A673 (cell line): ENCODE data around the gene SNX30. TPM values are rescaled to one million over a fixed set of nuclear protein-coding genes. Genes with fewer than 3 reads are reported as not detected.

Experiments used
- BruUV-seq: library from RNA; stranded (reverse); fragments of 400-500 nt; replicated peaks from 2 replicates; lab custom pipeline; 2021; lab: Mats Ljungman, UMichigan
- CTCF ChIA-PET: fragments of 300-600 bp; sonication (Branson Sonifier 250); formaldehyde crosslinking; loops from one replicate; lab custom pipeline; 2022; ENCODE audit warnings: antibody characterized with exemption; lab: Charles Lee
- POLR2A ChIA-PET: fragments of 300-600 bp; sonication (Branson Sonifier 250); formaldehyde crosslinking; loops from one replicate; lab custom pipeline; 2022; ENCODE audit warnings: antibody characterized with exemption; ENCODE audit not compliant: low non-redundant PET; lab: Charles Lee
- DNase-seq: peaks from one replicate; pipeline ENCODE4 v3.0.0-alpha.2; 2015; ENCODE audit warnings: low spot score
- H3K27ac ChIP-seq: fragments of 200-600 bp; sonication (generic); 2 replicates; pipeline ENCODE4 v1.5.1; 2016; ENCODE audit warnings: mixed run types, low read depth, mild to moderate bottlenecking, mixed read lengths, antibody characterized with exemption, low read length; ENCODE audit not compliant: poor library complexity, severe bottlenecking
- H3K27me3 ChIP-seq: fragments of 200-600 bp; sonication (generic); replicated peaks from 2 replicates; pipeline ENCODE4 v1.6.1; 2017; ENCODE audit warnings: mixed run types, low read depth, mild to moderate bottlenecking, mixed read lengths, antibody characterized with exemption, low read length; ENCODE audit not compliant: insufficient read depth, poor library complexity
- H3K36me3 ChIP-seq: fragments of 200-600 bp; sonication (generic); 2 replicates; pipeline ENCODE4 v1.6.1; 2016; ENCODE audit warnings: mixed run types, mild to moderate bottlenecking, mixed read lengths, antibody characterized with exemption, low read length; ENCODE audit not compliant: insufficient read depth, poor library complexity, severe bottlenecking
- H3K4me1 ChIP-seq: fragments of 200-600 bp; sonication (generic); 2 replicates; pipeline ENCODE4 v1.6.1; 2017; ENCODE audit warnings: mixed run types, mild to moderate bottlenecking, mixed read lengths, antibody characterized with exemption, low read length; ENCODE audit not compliant: insufficient read depth, poor library complexity, severe bottlenecking
- H3K4me3 ChIP-seq: fragments of 200-600 bp; sonication (generic); 2 replicates; pipeline ENCODE4 v1.5.1; 2016; ENCODE audit warnings: low read depth, mixed run types, mild to moderate bottlenecking, mixed read lengths, low read length; ENCODE audit not compliant: poor library complexity, severe bottlenecking
- H3K9me3 ChIP-seq: fragments of 200-600 bp; sonication (generic); 2 replicates; pipeline ENCODE4 v1.6.1; 2016; ENCODE audit warnings: mixed run types, low read depth, mild to moderate bottlenecking, mixed read lengths, antibody characterized with exemption, low read length; ENCODE audit not compliant: poor library complexity, severe bottlenecking
- CTCF ChIP-seq: fragments of 300-800, 200-600 bp; sonication (generic); conservative IDR thresholded peaks from 2 replicates; pipeline ENCODE4 v1.5.1; 2017; ENCODE audit warnings: low read depth, mild to moderate bottlenecking, antibody characterized with exemption, low read length, moderate library complexity, mixed read lengths
- EZH2 ChIP-seq: fragments of 200-600 bp; sonication (generic); IDR thresholded peaks from 2 replicates; pipeline ENCODE4 v1.6.1; 2017; ENCODE audit warnings: borderline replicate concordance, low read depth, mild to moderate bottlenecking, mixed read lengths, antibody characterized with exemption, low read length; ENCODE audit not compliant: poor library complexity, severe bottlenecking
- intact Hi-C: fragments of 100-400 bp; cut with micrococcal nuclease; formaldehyde crosslinking; loops from one replicate; pipeline ENCODE4 v1.10.0; 2022; ENCODE audit not compliant: unreplicated experiment
- total RNA-seq: library from RNA; stranded (reverse); gene quantifications from 2 replicates; pipeline ENCODE4 v1.2.3, GENCODE V29; 2021

Gene SNX30
- total RNA-seq, 1 experiment from 2014 or later: 6.1 TPM

GRCh38 chr9:112772215-112772509 lies 21.6 kb downstream of the SNX30 start:
- DNase-seq: no peak
- Histone ChIP-seq H3K4me1 (no peaks in the 10 kb centered on the region), H3K9me3 (no peaks in the 10 kb centered on the region), H3K27me3 (no peaks in the 10 kb centered on the region), H3K4me3 (no peak overlapping the region), H3K36me3 (no peaks in the 10 kb centered on the region), H3K27ac (no peak overlapping the region)
- ChIA-PET CTCF (no interaction called here), POLR2A (no interaction called here)
- TF ChIP-seq EZH2 (no peak), CTCF (no peak)
- intact Hi-C loops: no loop called here
- BruUV-seq: no TSS peak

- no peak for DNase-seq
- ChIA-PET POLR2A (no interaction called here), CTCF (no interaction called here)
- H3K27me3 ChIP-seq: no peaks in the 10 kb centered on the region
- H3K36me3 ChIP-seq: no peaks in the 10 kb centered on the region
- no peak overlapping the region for H3K27ac ChIP-seq
- no TSS peak for BruUV-seq
- no peaks in the 10 kb centered on the region for H3K4me1 ChIP-seq
- no peaks in the 10 kb centered on the region for H3K9me3 ChIP-seq
- H3K4me3 ChIP-seq: no peak overlapping the region
- no peak for TF ChIP-seq CTCF
- no peak for TF ChIP-seq EZH2
- intact Hi-C loops: no loop called here
These were observed 22.0 kb downstream of the SNX30 start for GRCh38 chr9:112772551-112772950.

- H3K4me1 ChIP-seq: no peaks in the 10 kb centered on the region
- ChIA-PET POLR2A (no interaction called here), CTCF (no interaction called here)
- no peaks in the 10 kb centered on the region for H3K36me3 ChIP-seq
- no peak for TF ChIP-seq EZH2
- TF ChIP-seq CTCF: no peak
- no peaks in the 10 kb centered on the region for H3K27me3 ChIP-seq
- no peak overlapping the region for H3K27ac ChIP-seq
- BruUV-seq: no TSS peak
- intact Hi-C loops: no loop called here
- no peak for DNase-seq
- no peak overlapping the region for H3K4me3 ChIP-seq
- no peaks in the 10 kb centered on the region for H3K9me3 ChIP-seq
These were observed 23.7 kb downstream of the SNX30 start for GRCh38 chr9:112774006-112774996.
